Measurements from ENCODE around the gene MUC6. TPM values are rescaled to one million over a fixed set of nuclear protein-coding genes. Genes with fewer than 3 reads are reported as not detected.

The MUC6 gene
- total RNA-seq, 4 donors from 2014 or later, result not detected

GRCh38 chr11:987671-988070 lies 48.8 kb downstream of the MUC6 start:
- TF ChIP-seq POLR2AphosphoS5 (IDR thresholded peaks at IDR 0.05) (no peak), POLR2A (IDR thresholded peaks at IDR 0.05; ENCODE audit: low read depth) (no peak), EP300 (IDR thresholded peaks at IDR 0.05) (no peak), CTCF (IDR thresholded peaks at IDR 0.05) (no peak)
- WGBS, result 93% methylated on average over 13 of the region's 15 CpGs
- no peaks in the 10 kb centered on the region for H3K27me3 ChIP-seq
- peaks cover 0 to 5% (median 0%) of the 10 kb centered on the region in 4 donors for H3K4me1 ChIP-seq
- no peak for DNase-seq (ENCODE audit: extremely low spot score)
- H3K27ac ChIP-seq (replicated peaks in 1 of 4), result no peak overlapping the region
- no peak overlapping the region for H3K4me3 ChIP-seq
- peaks cover 77 to 100% (median 94%) of the 10 kb centered on the region in 4 donors for H3K36me3 ChIP-seq
- H3K9me3 ChIP-seq, result no peaks in the 10 kb centered on the region
- intact Hi-C loops (cut with DNase I), result no loop called here

GRCh38 chr11:986952-987305 lies 49.6 kb downstream of the MUC6 start:
- peaks cover 0 to 5% (median 0%) of the 10 kb centered on the region in 4 donors for H3K4me1 ChIP-seq
- peaks cover 72 to 100% (median 93%) of the 10 kb centered on the region in 4 donors for H3K36me3 ChIP-seq
- TF ChIP-seq POLR2AphosphoS5 (IDR thresholded peaks at IDR 0.05), result no peak
- TF ChIP-seq POLR2A (IDR thresholded peaks at IDR 0.05; ENCODE audit: low read depth), result no peak
- TF ChIP-seq EP300 (IDR thresholded peaks at IDR 0.05), result no peak
- TF ChIP-seq CTCF (IDR thresholded peaks at IDR 0.05), result no peak
- H3K4me3 ChIP-seq, result no peak overlapping the region
- 97% methylated on average over 7 of the region's 9 CpGs for WGBS
- intact Hi-C loops (cut with DNase I), result no loop called here
- no peaks in the 10 kb centered on the region for H3K9me3 ChIP-seq
- no peak overlapping the region for H3K27ac ChIP-seq (replicated peaks in 1 of 4)
- no peaks in the 10 kb centered on the region for H3K27me3 ChIP-seq
- DNase-seq (ENCODE audit: extremely low spot score), result no peak

- Histone ChIP-seq H3K27me3 (no peaks in the 10 kb centered on the region), H3K4me1 (peaks cover 0 to 5% (median 0%) of the 10 kb centered on the region in 4 donors), H3K4me3 (no peak overlapping the region), H3K9me3 (no peaks in the 10 kb centered on the region), H3K27ac (replicated peaks in 1 of 4) (no peak overlapping the region), H3K36me3 (peaks cover 73 to 100% (median 94%) of the 10 kb centered on the region in 4 donors)
- intact Hi-C loops (cut with DNase I), result no loop called here
- TF ChIP-seq CTCF (IDR thresholded peaks at IDR 0.05), result no peak
- TF ChIP-seq POLR2AphosphoS5 (IDR thresholded peaks at IDR 0.05), result no peak
- no peak for TF ChIP-seq POLR2A (IDR thresholded peaks at IDR 0.05; ENCODE audit: low read depth)
- TF ChIP-seq EP300 (IDR thresholded peaks at IDR 0.05), result no peak
- no peak for DNase-seq (ENCODE audit: extremely low spot score)
- WGBS, result 90% methylated on average over 23 of the region's 28 CpGs
Observed at GRCh38 chr11:986270-986951, 50.1 kb downstream of the MUC6 start.

DNA sequence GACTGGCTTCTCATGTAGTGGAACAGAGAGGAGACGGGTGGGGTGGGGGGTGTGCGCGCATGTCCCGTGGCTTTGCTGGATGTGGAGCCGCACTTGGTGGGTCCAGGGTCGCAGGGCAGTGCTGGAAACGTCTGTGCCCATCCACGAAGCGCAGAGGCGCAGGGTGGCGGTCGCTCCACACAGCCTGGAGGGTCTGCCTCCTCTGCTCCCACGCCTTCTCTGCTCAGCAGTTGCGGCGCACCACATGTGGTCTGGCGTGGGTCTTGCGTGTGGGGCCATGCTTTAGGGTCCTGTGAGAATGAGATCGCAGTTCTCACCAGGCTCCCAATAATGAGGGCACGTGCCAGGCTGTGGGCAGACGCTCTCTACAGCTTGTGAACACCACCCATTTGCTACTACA lies 50.7 kb downstream of the MUC6 start:
- H3K27ac ChIP-seq (replicated peaks in 1 of 4), result no peak overlapping the region
- no peak overlapping the region for H3K4me3 ChIP-seq
- H3K36me3 ChIP-seq, result peaks cover 77 to 100% (median 94%) of the 10 kb centered on the region in 4 donors
- H3K4me1 ChIP-seq, result peaks cover 0 to under 1% (median 0%) of the 10 kb centered on the region in 4 donors
- no peaks in the 10 kb centered on the region for H3K9me3 ChIP-seq
- no peak for DNase-seq (ENCODE audit: extremely low spot score)
- TF ChIP-seq POLR2A (IDR thresholded peaks at IDR 0.05; ENCODE audit: low read depth) (no peak), EP300 (IDR thresholded peaks at IDR 0.05) (no peak), CTCF (IDR thresholded peaks at IDR 0.05) (no peak), POLR2AphosphoS5 (IDR thresholded peaks at IDR 0.05) (no peak)
- intact Hi-C loops (cut with DNase I), result no loop called here
- 96% methylated on average over 20 of the region's 20 CpGs for WGBS
- H3K27me3 ChIP-seq, result no peaks in the 10 kb centered on the region

- peaks cover 0 to 5% (median 0%) of the 10 kb centered on the region in 4 donors for H3K4me1 ChIP-seq
- H3K27me3 ChIP-seq, result no peaks in the 10 kb centered on the region
- no peak for TF ChIP-seq POLR2AphosphoS5 (IDR thresholded peaks at IDR 0.05)
- TF ChIP-seq POLR2A (IDR thresholded peaks at IDR 0.05; ENCODE audit: low read depth), result no peak
- TF ChIP-seq EP300 (IDR thresholded peaks at IDR 0.05), result no peak
- no peak for TF ChIP-seq CTCF (IDR thresholded peaks at IDR 0.05)
- 75% methylated on average over 5 of the region's 21 CpGs for WGBS
- H3K9me3 ChIP-seq, result no peaks in the 10 kb centered on the region
- H3K4me3 ChIP-seq, result no peak overlapping the region
- no peak for DNase-seq (ENCODE audit: extremely low spot score)
- intact Hi-C loops (cut with DNase I), result no loop called here
- H3K27ac ChIP-seq (replicated peaks in 1 of 4), result no peak overlapping the region
- H3K36me3 ChIP-seq, result peaks cover 77 to 100% (median 95%) of the 10 kb centered on the region in 4 donors
Observed at GRCh38 chr11:985406-985805, 51.1 kb downstream of the MUC6 start.
